Left kidney (tissue), 2 donors: Measurements from ENCODE around the gene ASB10. TPM values are rescaled to one million over a fixed set of nuclear protein-coding genes. Genes with fewer than 3 reads are reported as not detected.

Source experiments
- DNase-seq: peaks from one replicate; pipeline ENCODE4 v3.0.0-alpha.2; 2013
- polyA plus RNA-seq: library from polyadenylated mRNA; unstranded; fragments of 120-200 nt; gene quantifications from one replicate; pipeline ENCODE4 v1.2.1, GENCODE V29; 2013; ENCODE audit not compliant: insufficient read length

ASB10 gene
- polyA plus RNA-seq, 1 donor, result not detected

- no peak for DNase-seq
Measured at GRCh38 chr7:151187409-151188251, 580 bp upstream of the ASB10 start.

DNA sequence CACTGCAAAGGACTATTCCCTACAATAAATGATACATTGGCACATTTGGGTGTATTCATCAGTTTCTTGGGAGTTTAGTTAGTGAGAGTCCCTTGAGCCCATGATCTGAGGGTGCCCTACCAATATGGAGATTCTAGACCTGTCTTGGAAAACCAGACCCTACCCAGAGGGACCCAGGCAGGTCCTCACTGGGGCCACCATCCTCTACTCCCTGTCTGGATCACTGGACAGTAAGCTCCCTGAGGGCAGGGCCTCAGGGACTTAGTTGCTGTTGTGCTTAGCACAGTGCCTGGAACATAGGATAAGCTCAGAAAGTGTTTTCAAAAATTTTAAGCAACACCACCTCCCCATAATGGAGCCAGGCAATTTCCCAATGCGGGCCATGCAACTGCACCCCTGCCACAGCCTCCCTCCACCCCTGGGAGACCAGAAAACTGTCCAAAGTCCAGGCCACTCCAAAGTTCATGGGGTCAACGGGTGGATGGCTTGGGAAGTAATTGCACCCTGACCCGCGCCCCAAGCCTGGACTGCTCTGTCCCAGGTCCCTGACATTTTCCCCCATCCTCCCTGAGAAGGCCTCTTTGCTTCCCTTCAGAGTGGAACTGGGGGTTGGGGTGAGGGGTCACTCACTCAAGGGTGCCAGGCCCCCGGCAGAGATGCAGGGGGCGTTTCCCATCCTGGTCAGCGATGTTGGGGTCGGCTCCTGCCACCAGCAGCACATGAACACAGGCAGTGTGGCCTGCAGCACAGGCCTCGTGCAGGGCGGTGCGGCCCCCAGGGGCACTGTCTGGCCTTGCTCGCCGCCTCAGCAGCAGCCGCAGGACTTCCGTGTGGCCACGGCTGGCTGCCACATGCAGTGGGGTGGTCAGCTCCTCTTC lies 1.0 kb downstream of the ASB10 start:
- no peak for DNase-seq

DNA sequence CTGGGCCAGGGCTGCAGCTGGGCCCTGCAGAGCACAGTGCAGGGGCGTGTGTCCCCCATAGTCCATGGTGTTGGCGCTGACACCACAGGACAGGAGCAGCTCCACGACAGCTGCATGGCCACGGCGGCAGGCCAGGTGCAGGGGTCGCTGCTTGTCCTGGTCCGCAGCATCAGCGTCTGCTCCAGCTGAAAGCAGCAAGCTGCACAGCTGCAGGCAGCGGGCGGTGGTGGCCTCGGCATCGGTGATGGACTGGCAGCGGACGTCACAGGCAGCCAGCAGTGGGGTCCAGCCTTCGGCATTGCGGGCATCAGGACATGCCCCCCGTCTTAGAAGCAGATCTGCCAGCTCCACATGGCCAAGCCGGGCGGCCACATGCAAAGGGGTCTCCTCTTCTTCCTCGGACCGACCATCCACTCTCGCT lies 6.0 kb downstream of the ASB10 start:
- no peak for DNase-seq

GRCh38 chr7:151179946-151180345 lies 7.1 kb downstream of the ASB10 start:
- DNase-seq, result no peak

GRCh38 chr7:151179287-151179860 lies 7.7 kb downstream of the ASB10 start:
- no peak for DNase-seq

GRCh38 chr7:151178831-151179230 lies 8.2 kb downstream of the ASB10 start:
- no peak for DNase-seq

- no peak for DNase-seq
Measured at GRCh38 chr7:151178236-151178635, 8.8 kb downstream of the ASB10 start.

DNA sequence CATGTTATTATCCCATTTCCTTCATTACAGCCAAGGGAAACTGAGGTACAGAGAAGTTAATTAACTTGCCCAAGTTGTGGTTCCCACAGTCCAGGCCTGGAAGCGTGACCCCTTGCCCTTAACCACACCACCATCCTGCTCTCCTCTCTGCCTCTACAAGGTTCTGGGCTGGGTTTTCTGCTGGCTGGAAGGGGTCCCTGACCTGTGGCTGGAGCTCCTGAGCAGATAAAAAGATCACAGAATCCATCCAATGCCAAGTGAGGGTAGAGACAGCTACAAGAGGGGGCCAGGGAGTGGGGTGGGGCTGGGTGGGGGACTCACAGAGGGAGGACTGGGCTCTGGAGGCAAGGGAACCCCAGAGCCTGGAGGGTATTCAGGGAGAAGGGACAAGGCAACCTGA lies 9.7 kb downstream of the ASB10 start:
- no peak for DNase-seq

DNA sequence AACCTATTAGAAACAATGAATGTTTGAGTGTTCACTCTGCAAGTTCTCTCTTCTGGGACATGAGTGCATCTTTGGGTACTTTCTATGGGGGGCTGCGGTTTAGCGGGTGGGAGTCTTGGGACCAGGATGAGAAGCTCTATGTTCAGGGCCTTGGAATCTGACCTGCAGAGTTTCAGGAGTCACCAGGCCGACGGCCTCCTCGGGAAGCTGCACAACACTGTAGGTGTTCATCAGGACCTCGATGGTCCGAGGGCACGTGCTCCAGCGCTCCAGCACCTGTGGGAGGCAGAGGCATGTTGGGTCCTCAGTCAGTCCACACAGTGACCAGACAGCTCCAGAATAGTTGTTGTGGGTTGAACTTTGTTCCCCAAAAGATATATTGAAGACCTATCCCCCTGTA lies 10.6 kb downstream of the ASB10 start:
- DNase-seq, result no peak

DNA sequence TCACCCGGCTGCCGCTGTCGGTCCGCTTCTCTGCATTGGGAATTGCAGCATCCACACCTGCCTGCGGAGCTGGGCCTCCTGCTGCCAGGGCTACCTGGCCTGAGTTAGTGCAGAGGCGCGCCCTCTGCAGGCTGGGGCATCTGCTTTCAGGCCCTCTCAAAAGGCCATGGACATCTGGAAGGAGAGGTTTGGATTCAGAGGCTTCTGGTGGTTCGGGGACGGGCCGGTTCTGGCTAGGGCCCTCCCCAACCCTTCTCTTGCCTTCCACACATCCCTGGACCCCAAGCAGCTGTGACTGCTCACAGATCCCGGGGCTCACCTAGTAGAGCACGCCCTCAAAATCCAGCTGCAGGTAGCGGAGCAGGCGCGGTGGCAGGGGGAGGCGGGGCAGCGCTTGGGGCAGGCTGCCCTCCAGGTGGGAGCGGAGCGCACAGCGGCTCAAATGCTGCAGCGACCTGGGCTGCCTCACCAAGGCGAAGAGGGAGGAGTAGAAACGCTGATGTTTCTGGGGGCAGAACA lies 11.2 kb downstream of the ASB10 start:
- DNase-seq, result no peak

DNA sequence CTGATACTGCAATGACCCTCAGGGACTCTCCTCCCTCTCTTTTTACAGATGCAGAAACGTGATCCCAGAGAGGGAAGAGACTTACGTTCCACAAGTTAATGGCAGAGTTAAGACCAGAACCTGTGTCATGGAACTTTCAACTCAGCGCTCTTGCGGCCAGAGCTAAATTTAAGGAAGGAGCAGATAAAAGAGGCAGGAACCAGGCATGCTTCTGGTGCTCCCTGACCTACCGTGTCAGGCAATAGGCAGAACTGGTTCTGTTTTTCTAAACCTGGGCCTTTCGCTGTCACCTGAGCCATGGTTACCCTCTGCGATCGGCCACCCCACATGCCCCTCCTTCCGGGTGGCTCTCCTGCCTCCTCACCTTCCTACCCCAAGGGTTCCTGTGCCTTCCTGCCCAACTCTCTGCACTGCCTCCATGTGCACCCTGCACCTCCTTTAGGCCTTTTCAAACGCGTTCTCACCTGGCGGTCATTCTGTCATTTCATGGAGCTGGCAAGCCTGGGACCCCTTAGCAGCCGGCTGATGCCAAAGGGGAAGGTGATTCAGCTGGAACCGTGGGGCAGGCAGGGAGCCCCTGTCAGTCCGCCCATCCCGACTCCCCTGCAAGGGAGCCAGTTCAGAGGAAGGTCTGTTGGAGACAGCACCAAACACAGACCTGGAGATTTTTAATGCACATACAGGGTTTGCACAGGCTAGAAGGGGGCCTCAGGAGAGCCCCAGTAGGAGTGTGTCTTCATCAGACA lies 11.8 kb downstream of the ASB10 start:
- no peak for DNase-seq

GRCh38 chr7:151174246-151175046 lies 12.6 kb downstream of the ASB10 start:
- no peak for DNase-seq

DNA sequence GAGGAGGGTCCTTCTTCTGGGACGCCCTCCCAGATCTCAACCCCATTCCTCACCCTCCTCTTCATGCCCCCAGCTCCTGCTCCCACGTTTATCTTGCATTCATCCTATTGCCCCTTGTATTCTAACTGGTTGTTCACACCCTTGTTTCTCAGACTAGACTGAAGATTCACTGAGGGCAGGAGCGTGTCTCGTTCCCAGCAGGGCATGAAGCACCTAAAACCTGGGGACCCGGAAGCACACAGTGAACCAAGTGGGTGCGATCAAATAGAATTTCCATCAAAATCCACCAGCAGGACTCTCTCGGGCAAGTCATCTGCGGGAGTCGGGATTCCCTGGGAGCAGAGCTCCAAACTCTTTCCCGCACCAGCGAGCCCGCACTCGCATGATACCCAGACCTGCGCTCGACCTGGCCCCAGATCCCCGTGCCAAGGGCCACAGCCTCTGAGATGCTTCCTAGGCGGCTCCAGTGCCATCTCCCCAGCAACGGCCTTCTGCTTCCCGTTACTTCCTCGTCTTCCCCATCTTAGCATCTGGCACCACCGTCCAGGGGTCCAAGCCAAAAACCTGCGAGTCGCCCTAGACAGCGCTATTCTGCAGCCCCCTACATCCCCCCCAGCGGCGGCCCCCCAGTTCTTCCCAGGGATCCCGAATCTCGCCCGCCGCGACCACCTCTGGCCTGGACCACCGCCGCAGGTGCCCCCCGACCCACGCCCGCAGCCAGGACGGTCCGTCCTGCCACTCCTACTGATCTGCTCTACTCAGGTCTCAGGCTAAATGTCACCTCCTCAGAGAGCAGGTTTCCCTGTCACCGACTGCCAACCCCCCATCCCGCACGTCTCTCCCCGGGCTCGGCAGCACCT lies 13.4 kb downstream of the ASB10 start:
- DNase-seq, result no peak

DNA sequence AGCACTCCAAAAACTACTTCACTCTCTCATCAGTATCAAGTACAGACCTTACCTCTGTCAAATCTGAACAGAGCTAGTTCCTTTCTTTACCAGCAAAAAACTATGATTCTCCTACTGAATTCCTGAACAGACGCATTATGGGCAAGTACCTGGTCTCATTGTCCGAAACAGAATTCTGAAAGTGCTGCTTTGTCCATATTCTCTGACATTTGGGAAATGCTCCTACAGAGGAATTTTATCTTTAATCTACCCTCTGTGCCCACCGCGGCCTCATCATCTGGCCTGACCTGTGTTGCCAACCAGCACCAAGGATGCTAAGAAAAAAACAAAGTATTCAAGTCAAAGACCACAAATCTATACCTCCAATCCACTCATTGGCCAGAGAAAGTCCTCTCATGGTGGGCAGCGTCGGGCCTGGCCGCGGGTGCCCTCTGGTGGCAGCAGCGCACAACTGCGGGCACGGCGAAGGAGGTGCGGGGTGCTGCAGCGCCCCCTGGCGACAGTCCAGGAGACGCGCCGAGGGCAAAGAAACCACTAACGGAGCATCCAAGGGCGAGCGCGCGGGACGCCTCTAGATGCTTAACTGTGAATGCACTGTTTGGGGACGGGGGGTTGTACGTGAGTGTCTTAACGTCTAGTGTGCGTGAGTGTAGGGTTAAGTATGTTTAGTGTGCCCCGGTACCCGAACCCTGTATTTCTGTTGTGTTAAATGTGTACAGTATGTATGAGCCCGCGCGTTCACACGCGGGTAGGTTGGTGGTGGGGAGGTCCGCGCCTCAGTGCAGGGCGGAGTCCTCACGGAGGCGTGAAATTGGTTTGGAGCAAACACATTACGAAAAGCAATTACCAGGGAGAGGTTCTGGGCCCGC lies 14.5 kb downstream of the ASB10 start:
- DNase-seq, result peak; percentile 68

DNA sequence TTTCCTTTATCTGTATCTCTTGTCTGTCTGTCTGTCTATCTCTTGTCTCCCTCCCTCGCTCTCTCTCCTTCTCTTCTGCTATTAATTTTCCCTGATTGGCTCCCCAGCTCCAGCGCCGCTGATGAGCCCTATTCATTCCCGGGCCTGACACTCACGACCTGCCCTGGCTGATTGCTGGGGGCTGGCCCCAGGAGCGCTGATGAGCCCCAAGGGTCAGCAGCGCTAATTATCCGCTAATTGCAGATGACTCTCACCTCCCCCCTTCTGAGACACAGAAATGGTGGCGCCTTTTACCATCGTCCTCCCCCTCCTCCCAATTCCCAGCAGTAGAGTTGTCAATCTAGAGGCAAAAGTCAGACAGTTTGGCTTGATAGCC lies 18.3 kb downstream of the ASB10 start:
- DNase-seq, result no peak

DNA sequence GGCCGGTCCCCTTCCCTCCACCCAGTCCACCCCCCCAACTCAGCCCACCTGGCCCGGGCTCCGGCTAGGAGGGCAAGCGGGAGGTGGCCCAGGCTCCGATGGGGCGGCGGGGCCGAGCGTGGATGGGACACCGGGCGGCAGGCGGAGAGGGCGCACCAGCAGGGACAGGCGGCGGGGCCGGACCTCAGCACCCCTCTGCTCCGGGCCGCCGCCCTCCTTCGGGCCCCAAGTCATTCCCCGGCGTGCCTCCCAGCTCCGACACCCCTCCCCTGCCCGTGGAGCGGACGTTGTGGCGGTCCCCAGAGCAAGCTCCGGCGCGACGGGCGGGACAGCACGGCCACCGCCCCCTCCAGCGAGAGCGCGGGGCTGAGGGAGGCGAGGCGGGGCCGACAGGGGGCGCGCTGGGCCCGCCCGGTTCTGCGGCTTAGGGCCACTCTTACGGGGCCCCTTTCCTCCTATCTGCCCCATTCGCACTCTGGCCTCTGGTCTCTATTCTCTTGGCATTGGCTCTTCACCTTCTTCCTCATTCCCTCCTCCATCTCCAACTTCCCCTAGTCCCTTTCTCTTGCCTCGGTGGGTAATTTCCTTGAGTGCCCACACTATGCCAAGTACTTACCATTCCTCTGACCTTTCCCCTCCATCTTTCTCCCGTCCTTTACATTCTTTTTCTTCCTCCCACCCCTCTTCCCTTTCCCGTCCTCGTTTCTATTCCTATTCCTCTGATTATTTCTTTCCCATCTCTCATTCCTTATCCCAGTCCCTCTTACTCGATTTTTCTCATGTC lies 18.9 kb downstream of the ASB10 start:
- no peak for DNase-seq

DNA sequence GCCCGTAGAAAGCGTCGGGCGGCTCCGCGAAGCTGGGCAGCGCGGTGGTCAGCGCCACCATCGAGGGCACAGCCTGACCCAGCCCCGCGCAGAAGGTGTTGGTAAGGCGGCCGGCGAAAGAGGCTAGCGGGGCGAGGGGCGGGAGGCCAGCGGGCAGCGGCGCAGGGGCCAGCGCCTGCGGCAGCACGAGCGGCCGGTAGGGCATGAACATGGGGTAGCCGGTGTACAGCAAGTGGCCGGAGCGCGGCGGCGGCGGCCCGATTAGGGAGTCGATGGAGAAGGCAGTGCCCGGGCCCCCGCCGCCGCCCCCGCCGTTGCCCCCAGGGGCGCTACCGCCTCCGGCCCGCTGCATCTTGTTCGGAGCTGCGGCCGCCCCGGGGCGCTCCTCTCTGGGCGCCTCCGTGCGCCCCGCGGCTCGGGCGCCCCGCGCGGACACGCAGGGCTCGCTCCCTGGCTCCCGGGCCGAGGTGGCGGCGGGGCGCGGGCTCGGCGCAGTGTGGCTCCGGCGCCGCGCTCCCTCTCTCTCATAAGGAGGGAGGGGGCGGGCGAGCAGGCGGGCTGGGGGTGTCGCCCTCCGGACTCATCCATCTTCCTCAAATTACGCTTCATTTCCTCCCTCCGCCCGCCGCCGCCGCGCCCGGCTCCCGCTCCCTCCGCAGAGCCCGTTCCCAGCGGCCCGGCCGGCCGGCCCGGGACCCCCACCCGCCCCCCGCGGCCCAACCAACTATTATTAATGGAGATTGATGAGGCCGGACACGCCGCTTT lies 19.7 kb downstream of the ASB10 start, which contains the start of gene GBX1:
GBX1 (minus strand) TSS at position 498 of the 765 bp plus-strand sequence; CDS start at position 352, 146 bp downstream.
- DNase-seq, result peak; percentile 60
